GM23338 (cell line): ENCODE results near the gene ZNF593OS.

ENCODE experiments used
- EZH2 ChIP-seq: fragments of 200-600 bp; sonication (generic); IDR thresholded peaks from one replicate; pipeline ENCODE4 v1.8.0; 2017; ENCODE audit warnings: antibody characterized with exemption, mild to moderate bottlenecking, low read depth; ENCODE audit not compliant: unreplicated experiment
- JUNB ChIP-seq: IDR thresholded peaks from one replicate; pipeline ENCODE4 v1.6.1; 2016; ENCODE audit warnings: antibody characterized with exemption; ENCODE audit not compliant: unreplicated experiment
- POLR2AphosphoS5 ChIP-seq: IDR thresholded peaks from 2 replicates; pipeline ENCODE4 v1.6.1; 2016; ENCODE audit warnings: antibody characterized with exemption, low read depth
- ZNF114 ChIP-seq: fragments of 250-450 bp; sonication (Bioruptor Pico); IDR thresholded peaks from 2 replicates; pipeline ENCODE4 v1.5.0; 2020; ENCODE audit warnings: mild to moderate bottlenecking, moderate library complexity
- TF ChIP-seq, protein P1 (sequence below), 2 experiments: fragments of 200-600 bp in 1 of 2; sonication (generic) in 1 of 2; conservative IDR thresholded peaks; 2 replicates each; pipeline versions ENCODE4 v1.5.1 to v1.6.1; 2016 to 2017; ENCODE audit warnings: antibody characterized with exemption in 2 of 2, low read depth in 2 of 2, mild to moderate bottlenecking in 2 of 2, moderate library complexity in 1 of 2

DNA sequence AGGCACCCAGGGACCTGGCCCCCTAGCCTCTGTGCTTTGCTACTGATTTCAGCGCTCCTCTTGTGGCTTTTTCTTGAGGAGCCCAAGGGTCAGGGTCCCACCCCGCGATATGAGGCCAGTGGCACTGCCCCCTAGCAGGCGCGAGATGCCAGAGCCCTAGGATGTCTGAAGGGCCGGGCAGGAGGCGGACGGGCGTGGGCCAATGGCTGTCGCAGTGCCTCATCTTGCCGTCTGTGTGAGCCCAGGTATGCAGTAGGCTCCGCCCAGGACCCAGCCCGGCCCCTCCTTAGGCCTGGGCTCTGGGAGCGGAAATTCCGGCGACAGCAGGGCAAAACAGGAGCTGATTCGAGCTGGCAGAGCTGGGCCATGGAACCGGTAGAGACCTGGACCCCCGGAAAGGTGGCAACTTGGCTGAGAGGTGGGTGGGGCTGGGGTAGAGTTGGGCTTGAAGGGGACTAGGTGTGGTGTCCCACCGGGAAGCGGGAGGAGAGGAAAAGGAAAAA, 5.6 kb upstream of the ZNF593OS start, which contains the start of gene CNKSR1:
- TF ChIP-seq, protein P1, sequence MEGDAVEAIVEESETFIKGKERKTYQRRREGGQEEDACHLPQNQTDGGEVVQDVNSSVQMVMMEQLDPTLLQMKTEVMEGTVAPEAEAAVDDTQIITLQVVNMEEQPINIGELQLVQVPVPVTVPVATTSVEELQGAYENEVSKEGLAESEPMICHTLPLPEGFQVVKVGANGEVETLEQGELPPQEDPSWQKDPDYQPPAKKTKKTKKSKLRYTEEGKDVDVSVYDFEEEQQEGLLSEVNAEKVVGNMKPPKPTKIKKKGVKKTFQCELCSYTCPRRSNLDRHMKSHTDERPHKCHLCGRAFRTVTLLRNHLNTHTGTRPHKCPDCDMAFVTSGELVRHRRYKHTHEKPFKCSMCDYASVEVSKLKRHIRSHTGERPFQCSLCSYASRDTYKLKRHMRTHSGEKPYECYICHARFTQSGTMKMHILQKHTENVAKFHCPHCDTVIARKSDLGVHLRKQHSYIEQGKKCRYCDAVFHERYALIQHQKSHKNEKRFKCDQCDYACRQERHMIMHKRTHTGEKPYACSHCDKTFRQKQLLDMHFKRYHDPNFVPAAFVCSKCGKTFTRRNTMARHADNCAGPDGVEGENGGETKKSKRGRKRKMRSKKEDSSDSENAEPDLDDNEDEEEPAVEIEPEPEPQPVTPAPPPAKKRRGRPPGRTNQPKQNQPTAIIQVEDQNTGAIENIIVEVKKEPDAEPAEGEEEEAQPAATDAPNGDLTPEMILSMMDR (conservative IDR thresholded peaks at IDR 0.05; ENCODE audit: low read depth in 2 of 2): peak; percentile 56 to 64
- TF ChIP-seq EZH2 (no peak), POLR2AphosphoS5 (peak; percentile 59), JUNB (no peak), ZNF114 (CRISPR knock-in tag) (no peak)
